Islet of Langerhans (tissue), 1 donor: ENCODE results near the gene RTF1.
"Not testable (repeated sequence)": the region's sequence is repeated elsewhere in the genome, so short reads cannot be mapped to it uniquely, and the experiment has no call there.

Source experiments
- FAIRE-seq: peaks from one replicate; lab custom pipeline; 2011; peaks lifted over from hg19 to GRCh38; lab: Jason Lieb, UNC

Gene RTF1

DNA sequence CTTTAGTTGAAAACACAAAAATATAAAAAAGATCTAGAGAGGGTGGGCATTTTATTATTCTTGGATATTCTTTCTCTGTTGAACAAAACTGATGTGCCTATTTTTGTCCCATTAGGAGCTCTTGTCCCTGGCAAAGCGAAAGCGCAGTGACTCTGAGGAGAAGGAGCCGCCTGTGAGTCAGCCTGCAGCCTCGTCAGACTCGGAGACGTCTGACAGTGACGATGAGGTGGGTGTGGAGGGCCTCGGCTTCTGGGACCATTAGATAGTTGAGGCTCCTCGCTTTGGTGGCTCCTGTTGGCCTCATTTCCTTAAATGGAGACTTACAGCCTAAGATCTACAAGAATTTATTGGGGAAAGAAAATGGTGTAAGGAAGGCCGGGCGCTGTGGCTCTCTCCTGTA lies 21.3 kb downstream of the RTF1 start:
- FAIRE-seq = no peak

DNA sequence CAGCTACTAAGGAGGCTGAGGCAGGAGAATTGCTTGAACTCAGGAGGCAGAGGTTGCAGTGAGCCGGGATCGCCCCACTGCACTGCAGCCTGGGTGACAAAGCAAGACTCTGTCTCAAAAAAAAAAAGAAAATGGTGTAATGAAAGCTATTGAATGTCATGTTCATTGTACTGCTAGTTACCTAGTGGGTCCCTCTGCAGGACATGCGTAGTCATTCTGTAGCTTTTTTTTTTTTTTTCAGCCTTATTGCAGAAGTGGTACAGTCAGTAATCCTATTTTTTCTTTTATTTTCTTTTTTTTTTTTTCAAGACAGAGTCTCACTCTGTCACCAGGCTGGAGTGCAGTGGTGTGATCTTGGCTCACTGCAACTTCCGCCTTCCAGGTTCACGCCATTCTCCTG lies 21.9 kb downstream of the RTF1 start:
- FAIRE-seq = not testable (repeated sequence)

DNA sequence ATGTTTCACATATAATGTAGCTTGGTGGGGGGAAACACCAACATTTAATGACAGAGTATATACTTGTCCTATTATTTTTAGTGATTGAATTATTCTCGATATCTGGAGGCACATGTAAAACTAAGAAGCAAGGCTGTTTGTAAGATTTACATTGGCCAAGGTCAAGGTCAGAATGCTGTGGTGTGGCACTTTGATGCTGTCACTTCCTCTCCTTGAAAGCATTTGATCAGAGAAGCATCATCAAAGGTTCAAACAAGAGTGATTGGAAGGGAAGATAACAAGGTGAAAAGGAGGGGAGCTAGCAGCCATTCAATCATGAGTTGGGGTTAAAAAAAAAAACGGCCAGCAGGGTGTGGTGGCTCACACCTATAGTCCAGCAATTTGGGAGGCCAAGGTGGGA lies 26.4 kb downstream of the RTF1 start:
- no peak for FAIRE-seq

DNA sequence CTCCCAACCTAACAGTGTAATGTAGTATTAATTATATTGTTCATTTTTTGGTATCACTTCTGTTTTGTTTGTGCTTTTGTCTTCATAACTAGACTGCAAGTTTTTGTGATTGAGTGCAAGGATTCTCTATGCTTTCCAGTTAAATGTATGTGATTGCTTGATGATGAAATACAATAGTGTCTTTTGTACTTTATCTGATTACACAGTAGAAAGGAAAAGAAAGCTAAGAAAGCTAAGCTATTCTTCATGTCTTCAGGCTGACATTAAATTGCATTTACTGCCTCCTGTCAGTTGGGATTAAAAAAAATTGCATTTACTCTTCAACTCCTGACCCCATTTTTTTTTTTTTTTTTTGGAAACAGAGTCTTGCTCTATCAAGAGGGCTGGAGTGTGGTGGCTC lies 28.5 kb downstream of the RTF1 start:
- FAIRE-seq = no peak

DNA sequence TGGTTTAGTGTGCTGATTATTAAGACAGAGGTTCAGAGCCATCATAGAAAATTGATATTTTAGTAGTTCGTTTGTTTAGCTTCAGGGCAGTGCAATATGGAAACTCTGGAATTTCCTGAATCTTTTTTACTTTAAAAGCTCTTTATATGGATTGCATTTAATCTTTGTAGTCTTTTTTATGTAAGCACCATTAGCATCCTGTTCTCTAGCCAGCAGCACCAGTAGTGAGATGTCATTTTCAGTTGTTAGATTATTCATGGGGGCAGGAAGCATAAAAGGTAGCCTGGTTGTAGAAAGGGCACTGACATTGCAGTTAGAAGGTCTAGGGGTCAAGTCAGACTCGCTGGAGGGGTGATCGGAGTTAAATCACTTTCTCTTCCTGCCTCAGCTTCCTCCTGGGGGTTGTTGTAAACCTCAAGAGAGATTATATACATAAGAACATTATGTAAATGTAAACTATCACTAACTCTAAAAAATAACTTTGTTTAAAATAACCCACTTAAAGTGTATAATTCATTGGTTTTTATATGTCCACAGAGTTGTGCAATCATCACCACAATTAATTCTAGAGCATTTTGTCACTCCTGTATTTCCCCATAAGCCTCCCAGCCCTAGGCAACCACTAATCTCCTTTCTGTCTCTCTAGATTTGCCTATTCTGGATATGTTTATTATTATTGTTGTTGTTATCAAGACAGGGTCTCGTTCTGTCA lies 45.3 kb downstream of the RTF1 start:
- FAIRE-seq = no peak

DNA sequence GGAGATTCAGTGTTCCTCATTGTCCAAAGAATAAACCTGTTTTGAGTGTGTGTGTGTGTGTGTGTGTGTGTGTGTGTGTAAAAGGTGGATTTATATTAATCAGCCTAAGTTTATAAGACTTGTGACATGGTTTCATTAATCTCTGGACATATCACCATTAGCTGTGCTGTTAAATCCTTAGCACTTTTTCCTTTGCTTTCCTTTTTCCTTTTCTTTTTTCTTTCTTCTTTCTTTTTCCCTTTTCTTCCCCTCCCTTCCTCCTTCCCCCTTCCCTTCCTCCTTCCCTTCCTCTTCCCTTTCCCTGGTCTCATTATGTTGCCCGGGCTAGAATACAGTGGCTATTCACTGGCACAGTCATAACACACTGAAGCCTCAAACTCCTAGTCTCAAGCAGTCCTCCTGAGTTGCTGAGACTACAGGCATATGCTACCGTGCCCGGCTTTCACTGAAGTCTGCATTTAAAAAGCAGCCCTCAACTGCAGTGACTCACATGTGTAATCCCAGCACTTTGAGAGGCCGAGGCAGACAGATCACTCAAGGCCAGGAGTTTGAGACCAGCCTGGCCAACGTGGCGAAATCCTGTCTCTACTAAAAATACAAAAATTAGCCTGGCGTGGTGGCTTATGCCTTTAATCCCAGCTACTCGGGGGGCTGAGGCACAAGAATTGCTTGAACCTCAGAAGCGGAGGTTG lies 48.1 kb downstream of the RTF1 start:
- FAIRE-seq = no peak

DNA sequence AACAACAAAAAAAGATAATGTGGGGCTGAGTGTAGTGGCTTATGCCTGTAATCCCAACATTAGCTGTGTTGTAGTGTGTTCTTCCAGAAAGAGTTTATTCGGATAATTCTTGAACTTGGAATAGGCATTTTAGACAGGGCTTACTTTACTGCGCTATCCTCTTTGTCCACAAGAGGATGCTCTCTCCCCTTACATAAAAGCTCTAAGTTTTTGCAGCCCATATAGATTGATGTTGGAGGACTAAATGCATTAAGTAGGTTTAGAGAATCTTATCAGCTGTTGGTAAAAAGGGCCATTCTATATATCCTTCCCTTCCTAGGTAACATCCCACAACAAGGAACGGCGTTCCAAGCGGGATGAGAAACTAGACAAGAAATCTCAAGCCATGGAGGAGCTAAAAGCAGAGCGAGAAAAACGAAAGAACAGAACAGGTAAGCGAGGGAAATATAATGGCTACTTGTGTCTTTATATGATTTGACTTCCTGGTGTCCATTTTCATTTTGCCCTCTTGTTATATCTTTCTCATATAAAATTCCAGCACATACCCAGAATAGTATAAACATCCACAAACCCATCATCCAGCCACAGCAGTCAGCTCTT lies 49.0 kb downstream of the RTF1 start:
- no peak for FAIRE-seq

DNA sequence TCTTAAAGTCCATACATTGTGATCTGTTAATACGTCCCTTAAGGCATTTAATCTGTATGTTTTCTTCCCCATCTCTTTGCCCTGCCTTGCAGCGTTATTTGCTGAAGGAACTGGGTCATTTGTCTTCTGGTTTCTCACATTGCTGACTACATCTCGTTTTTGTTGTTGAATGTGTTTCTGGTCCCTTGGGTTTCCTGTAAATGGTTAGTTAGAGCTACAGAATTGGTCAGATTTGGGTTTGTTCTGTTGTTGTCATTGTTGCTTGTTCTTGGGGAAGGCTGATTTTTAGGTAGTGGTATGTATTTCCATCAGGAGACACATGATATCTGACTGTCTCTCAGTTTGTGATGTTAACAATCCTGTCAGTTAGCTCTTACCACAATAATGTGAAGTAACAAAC lies 49.8 kb downstream of the RTF1 start:
- FAIRE-seq = no peak

DNA sequence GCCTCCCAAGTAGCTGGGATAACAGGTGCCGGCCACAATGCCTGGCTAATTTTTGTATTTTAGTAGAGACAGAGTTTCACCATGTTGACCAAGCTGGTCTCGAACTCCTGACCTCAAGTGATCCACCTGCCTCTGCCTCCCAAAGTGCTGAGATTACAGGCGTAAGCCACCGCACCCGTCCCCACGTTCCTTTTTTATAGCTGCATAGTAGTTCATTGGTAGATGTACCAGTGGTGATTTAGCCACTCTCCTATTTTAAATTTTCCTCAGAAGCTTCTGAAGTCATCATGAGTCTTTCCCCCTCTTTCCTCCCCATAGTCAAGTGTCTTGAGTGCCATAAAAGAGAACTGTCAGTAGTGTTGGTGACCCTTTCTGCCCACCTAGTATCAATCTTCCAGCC lies 52.7 kb downstream of the RTF1 start:
- not testable (repeated sequence) for FAIRE-seq

DNA sequence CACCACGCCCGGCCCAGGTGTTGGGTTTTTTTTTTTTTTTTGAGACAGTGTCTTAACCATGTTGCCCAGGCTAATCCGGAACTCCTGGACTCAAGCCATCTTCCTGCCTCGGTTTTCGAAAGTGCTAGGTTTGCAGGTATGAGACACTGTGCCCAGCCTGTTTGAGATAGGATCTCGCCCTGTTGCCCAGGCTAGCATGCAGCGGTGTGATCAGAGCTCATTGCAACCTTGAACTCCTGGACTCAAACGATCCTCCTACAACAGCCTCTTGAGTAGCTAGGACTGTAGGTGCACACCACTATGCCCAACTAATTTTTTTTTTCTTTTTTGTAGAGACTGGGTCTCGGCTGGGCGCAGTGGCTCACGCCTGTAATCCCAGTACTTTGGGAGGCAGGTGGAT lies 56.5 kb downstream of the RTF1 start:
- FAIRE-seq = no peak

DNA sequence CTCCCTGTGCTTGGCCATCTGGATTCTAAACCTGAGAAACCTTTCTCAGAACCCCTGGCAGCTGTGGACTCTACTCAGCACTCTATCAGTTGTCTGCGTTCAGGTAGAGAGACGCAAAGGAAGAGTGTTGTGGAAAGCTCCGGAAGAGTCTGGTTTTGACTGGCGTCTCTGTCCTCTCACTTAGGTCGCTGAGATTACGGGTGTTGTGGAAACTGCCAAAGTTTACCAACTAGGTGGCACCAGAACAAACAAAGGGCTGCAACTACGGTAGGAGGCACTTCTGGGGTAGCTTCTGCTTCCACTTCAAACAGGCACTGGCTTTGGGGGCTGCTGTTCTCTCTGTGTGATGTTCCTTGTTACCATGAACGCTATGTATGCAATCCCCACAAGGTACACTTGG lies 57.5 kb downstream of the RTF1 start:
- FAIRE-seq = no peak

DNA sequence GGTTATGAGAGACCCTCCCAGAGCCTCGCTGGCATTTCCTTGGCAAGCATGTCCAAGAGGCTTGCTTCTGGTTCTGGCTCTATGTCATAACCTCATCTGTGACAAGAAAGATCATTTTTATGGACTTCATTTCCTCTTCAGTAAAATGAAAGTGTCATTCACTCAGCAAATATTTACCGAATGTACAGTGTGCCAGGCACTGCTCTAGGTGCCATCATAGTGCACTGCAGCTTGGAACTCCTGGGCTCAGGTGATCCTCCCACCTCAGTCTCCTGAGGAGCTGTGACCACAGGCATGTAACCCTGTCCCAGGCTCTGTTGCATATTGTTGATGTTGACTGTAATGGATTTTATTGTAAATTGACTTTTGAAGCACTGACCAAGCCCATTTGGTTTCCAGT lies 58.0 kb downstream of the RTF1 start:
- no peak for FAIRE-seq

DNA sequence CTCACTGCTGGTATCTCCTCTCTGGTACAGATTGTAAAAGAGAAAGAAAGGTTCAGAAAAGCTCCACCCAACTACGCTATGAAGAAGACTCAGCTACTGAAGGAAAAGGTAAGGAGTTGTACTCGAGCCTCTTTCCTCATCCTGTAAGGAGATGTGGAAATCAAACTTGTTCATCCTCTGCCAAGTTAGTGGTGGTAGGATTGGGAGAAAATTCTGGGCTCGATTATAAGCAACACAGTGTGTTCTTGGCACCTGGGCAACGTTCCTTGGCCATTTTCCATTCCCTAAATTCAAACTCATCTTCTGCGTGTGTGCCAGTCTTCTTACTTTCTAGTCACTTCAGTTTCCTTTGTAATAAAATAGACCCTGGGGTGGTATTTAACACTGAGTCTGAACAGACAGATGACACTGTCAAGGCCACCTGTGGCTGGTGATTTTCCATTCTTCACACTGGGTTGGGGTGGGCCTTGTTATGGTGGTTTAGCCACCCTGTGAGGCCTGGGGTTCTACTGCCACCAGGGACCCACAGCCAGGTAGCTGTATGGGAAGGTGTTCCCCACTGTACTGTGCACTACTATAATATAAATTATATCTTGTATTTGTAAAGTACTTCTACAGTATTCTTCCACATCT lies 59.6 kb downstream of the RTF1 start:
- FAIRE-seq = no peak

DNA sequence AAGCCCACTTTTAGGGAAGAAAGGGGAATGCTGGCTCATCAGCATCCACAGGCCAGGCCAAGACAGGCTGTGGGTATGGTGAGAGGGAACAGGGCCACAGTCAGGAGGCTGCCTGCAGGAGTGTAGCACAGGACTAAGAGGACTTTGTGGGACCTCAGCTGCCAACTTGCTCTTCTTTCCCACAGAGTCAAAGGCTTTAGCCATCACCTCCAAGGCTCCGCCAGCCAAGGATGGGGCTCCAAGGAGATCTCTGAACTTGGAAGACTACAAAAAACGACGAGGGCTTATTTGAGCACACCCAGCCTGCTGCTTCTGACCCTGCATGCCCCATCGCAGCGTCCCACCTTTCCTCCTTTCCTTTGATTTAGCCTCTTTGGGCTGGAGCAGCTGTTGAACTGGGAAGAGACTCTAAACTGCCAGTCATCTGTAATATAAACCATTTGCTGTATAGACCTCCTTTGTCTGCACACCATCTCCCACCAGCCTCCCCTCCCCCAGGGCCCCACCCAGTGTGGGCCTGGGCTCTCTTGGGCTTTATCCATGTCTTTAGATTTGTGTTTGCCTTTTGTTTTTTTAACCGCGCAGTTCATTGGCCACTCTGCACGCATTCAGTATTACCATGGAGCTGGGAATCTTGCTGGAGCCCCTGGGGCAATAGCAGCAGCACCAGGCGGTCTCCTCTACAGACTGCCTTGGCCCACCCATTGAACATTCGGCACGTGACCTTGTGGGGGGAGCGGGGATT lies 63.7 kb downstream of the RTF1 start:
- no peak for FAIRE-seq

DNA sequence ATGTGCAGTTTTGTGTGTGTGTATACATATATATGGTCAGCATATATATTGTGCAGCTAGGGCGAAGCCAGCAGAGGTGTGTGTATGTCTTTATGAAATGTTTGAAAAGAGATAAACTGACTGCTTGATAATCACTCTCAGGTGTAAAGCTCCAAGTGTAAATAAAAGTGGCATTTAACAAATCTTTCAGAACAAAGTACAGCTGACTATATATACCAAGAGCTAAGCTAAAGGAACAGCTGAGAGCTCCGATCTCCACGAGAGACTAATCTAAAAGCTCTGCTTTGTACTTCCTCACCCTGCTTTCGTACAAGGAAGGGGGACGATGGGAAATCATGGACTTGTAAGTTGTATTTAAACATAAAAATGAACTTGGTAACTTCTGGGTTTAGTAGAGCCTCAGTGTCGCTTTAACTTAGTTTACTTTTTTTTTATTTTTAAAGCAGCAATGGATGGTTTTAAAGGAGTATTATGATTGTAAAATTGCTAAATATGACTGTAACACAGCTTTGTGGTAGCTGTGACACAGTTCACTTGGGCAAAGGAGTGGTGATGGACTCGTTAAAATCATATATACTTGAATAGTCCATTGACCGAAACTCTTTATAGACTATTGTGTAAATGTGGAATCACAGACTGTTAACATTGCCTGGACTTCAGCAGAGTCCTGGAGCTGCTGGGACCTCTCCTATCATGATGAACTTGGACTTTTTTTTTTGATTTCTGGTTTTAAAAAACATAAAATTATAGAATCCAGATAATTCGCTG lies 65.4 kb downstream of the RTF1 start:
- FAIRE-seq = no peak

DNA sequence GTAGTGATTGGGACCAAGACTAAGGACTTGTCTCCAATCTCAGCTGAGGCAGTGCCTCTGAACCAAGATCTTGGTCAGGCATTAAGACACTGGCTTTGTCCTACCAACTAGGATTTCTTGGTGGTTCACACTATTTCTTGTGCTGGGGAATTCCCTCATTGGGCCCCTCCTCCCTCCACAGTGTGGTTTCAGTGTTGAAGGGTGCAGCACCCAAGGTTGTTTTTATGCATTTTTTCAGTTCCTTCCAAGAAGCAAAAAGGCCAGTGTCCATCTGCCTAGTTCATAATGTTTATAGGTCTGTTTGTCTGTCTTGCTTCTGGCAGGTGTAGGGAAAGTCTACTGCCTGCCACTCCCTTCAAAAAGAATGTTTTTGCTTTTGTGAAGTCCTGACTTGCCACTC lies 66.2 kb downstream of the RTF1 start:
- no peak for FAIRE-seq

DNA sequence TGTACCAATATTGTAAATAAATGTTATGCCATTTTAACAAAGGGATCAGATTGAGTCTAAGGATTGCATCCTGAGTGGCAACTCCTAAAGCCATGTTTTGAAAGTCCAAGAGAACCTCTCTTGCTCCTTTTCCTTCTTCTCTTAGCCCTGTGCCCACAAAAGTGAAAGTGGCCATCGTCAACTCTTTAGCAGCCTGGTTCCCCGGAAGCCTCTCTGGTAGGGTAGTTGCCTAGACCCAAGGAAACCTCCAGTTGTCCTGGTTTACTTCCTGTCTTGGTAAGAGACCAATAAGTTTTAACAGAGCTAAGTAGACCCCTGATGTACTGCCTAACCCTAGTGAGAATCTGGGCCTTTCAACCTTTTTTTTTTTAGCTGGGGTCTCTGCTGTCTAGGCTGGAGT lies 66.6 kb downstream of the RTF1 start:
- FAIRE-seq = no peak

DNA sequence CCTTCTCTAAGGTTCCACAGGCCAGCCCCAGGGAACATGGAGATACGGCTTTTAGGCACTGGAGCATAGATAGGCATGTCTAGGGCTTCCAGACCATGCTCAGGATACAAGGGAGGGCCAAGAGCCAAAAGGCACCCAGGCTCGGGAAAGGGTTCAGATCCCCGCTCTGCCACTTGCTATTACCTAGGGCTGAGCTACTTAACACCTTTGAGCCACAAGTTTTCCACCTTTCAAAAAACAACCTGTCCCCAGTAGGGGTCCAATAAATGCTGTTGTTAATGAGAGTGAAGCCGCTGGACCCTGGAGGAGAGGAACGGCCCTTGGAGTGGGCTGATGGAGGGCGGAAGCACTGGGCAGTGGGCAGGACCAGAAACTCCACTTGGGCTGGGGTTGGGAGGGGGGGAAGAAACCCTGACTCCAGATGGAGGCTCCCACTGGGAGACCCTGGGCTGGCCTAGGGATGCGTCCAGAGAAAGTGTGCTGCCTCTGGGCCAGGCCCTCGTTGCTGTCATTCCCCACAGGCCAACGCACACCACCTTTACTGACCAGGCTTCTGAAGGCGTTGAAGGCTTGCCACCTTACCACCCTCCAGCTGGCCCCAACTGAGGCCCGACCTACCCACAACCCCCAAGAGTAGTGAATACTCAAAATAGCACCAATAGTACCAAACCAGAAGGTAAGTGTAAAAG lies 68.2 kb downstream of the RTF1 start:
- no peak for FAIRE-seq

DNA sequence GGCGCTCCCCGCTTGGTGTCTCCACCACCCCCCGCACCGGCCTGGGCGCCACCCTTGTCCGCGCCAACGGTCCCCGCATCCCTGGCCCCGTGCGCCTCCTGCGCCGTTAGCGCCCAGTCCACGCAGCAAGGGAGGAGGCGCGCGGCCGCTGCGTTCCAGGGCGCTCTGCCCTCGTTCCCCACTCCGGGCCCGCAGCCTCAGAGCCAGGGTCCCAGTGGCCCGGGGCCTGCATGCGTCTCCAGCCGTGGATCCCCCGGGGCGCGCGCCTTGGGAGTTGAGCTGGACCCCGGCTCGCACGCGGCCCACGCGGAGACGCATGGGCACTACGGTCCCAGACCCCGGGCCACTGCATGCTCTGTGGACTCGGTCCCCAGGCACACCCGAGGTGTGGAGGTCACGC lies 69.4 kb downstream of the RTF1 start:
- FAIRE-seq = no peak

DNA sequence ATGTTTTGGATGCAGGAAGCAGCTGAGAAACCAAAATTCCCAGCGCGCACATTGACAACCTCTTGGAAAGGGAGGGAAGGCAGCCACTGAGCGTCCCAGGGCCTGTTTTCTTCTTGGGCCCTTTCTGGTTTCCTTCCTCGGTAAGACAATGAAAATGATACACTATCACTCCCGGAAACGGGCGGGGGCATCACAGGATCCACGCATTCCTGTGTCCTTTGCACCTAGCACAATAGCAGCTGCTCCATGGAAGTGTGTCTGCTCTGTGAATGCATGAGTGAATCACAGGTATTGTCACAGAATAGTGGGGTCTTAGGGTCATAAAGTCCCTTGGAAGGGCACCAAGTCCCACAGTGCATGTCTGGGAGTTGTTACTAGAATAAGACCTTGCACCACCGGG lies 70.5 kb downstream of the RTF1 start:
- FAIRE-seq = no peak

DNA sequence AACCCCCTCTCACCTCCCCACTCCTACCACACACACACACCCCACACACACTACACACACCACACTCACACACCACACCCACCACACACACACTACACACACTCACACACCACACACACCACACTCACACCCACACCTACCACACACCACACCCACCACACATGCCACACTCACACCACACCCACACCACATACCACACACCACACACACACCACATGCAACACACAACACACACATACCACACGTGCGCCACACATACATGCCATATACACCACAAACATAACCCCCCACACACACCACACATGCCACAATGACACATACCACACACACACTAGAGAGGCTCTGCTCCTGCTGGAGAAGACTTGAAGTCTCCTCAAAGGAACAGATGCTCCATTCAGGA lies 70.9 kb downstream of the RTF1 start:
- no peak for FAIRE-seq
